Measurements from ENCODE around the gene PTGFRN.

DNA sequence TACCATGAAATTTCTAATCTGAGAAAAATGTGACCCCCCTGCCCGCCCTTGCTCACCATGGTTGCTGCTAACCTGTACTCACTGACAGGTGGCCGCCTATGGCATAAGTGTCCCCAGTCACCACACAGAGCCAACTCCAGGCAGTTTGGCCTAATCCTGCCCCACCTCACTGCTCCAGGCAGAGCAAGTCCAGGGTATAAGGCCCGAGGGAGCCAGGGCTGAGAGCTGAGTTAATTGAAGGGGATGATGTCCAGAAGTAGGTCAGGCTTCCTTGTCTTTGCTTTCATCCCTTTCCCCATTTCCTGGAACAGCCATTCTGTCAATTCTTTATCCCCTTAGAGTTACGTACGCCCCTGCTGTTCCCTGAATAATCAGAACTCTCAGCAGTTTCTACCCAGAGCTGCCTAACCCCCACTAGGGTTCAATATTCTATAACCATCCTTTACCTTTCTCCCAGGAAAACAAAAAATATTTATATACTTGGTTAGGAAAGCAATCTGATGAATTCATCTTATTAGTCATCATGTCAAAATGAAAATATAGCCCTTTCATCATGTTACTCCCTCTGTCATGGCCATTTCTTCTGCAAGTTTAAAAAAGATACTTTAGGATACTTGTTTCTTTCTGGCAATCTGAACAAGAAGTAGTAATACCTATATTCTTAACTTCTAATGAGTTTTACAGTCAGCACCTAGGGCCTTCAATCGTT, 62.4 kb downstream of the PTGFRN start:
- TF ChIP-seq, protein P1, sequence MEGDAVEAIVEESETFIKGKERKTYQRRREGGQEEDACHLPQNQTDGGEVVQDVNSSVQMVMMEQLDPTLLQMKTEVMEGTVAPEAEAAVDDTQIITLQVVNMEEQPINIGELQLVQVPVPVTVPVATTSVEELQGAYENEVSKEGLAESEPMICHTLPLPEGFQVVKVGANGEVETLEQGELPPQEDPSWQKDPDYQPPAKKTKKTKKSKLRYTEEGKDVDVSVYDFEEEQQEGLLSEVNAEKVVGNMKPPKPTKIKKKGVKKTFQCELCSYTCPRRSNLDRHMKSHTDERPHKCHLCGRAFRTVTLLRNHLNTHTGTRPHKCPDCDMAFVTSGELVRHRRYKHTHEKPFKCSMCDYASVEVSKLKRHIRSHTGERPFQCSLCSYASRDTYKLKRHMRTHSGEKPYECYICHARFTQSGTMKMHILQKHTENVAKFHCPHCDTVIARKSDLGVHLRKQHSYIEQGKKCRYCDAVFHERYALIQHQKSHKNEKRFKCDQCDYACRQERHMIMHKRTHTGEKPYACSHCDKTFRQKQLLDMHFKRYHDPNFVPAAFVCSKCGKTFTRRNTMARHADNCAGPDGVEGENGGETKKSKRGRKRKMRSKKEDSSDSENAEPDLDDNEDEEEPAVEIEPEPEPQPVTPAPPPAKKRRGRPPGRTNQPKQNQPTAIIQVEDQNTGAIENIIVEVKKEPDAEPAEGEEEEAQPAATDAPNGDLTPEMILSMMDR (IDR thresholded peaks at IDR 0.05; ENCODE audit: low read depth, low read length), result no peak
- TF ChIP-seq EZH2phosphoT487 (IDR thresholded peaks at IDR 0.05; ENCODE audit: low read depth), result no peak
